Suprapubic skin (tissue), 4 donors: ENCODE measurements around the gene PTPRD. TPM values are rescaled to one million over a fixed set of nuclear protein-coding genes. Genes with fewer than 3 reads are reported as not detected.

Experiments
- DNase-seq, 2 donors: peaks; one replicate each; pipeline ENCODE4 v3.0.0-alpha.2; 2019; ENCODE audit warnings: low spot score in 2 of 2
- H3K27ac ChIP-seq: fragments of 200-600 bp; sonication (generic); one replicate; pipeline ENCODE4 v1.5.1; 2019
- H3K27me3 ChIP-seq: fragments of 200-600 bp; sonication (generic); one replicate; pipeline ENCODE4 v1.5.1; 2019
- H3K36me3 ChIP-seq: fragments of 200-600 bp; sonication (generic); one replicate; pipeline ENCODE4 v1.5.1; 2019
- H3K4me1 ChIP-seq: fragments of 200-600 bp; sonication (generic); one replicate; pipeline ENCODE4 v1.5.1; 2019
- H3K4me3 ChIP-seq: fragments of 200-600 bp; sonication (generic); one replicate; pipeline ENCODE4 v1.5.1; 2019; ENCODE audit warnings: mild to moderate bottlenecking
- H3K9me3 ChIP-seq: fragments of 200-600 bp; sonication (generic); one replicate; pipeline ENCODE4 v1.5.1; 2019
- CTCF ChIP-seq, 2 donors: fragments of 200-600 bp in 1 of 2; fragments of 450-650 bp in 1 of 2; sonication (generic) in 1 of 2; IDR thresholded peaks; one replicate each; pipeline ENCODE4 v1.5.1; 2016 to 2019; ENCODE audit warnings: antibody characterized with exemption in 2 of 2, mild to moderate bottlenecking in 1 of 2, moderate library complexity in 1 of 2
- EP300 ChIP-seq: sonication (generic); formaldehyde crosslinking; IDR thresholded peaks from one replicate; pipeline ENCODE4 v1.6.1; 2017; ENCODE audit warnings: antibody characterized with exemption
- POLR2A ChIP-seq, 2 donors: fragments of 450-650 bp; IDR thresholded peaks; one replicate each; pipeline ENCODE4 v1.6.1; 2017; ENCODE audit warnings: antibody characterized with exemption in 2 of 2, mild to moderate bottlenecking in 2 of 2, moderate library complexity in 2 of 2
- POLR2AphosphoS5 ChIP-seq, 3 donors: sonication (generic); formaldehyde crosslinking; IDR thresholded peaks; one replicate each; pipeline ENCODE4 v1.6.1; 2017; ENCODE audit warnings: antibody characterized with exemption in 3 of 3
- WGBS: methylation state at CpG from one replicate; pipeline ENCODE4 v1.1.5; 2018; 5-methylcytosine and 5-hydroxymethylcytosine counted together
- total RNA-seq, 4 donors: library from RNA; depleted of rRNA; stranded (reverse); fragments of >200 nt; gene quantifications; one replicate each; pipeline ENCODE4 v1.1.0, GENCODE V29; 2016

The PTPRD gene
- total RNA-seq, 4 donors from 2014 or later, result 0.49 to 3.3 (median 2.5) TPM

GRCh38 chr9:8868632-8869031 is 1744.2 kb downstream of the PTPRD start:
- WGBS, result 89% methylated on average over 1 of the region's 1 CpG
- TF ChIP-seq CTCF (IDR thresholded peaks at IDR 0.05) (no peak), POLR2A (IDR thresholded peaks at IDR 0.05) (no peak), POLR2AphosphoS5 (IDR thresholded peaks at IDR 0.05) (no peak), EP300 (no peak)
- Histone ChIP-seq H3K36me3 (no peaks in the 10 kb centered on the region), H3K9me3 (no peaks in the 10 kb centered on the region), H3K4me1 (no peaks in the 10 kb centered on the region), H3K27me3 (no peaks in the 10 kb centered on the region), H3K4me3 (no peak overlapping the region), H3K27ac (no peak overlapping the region)
- no peak for DNase-seq

GRCh38 chr9:8867148-8867547 is 1745.7 kb downstream of the PTPRD start:
- Histone ChIP-seq H3K27me3 (no peaks in the 10 kb centered on the region), H3K9me3 (no peaks in the 10 kb centered on the region), H3K36me3 (no peaks in the 10 kb centered on the region), H3K27ac (no peak overlapping the region), H3K4me1 (no peaks in the 10 kb centered on the region), H3K4me3 (no peak overlapping the region)
- 88% methylated on average over 1 of the region's 1 CpG for WGBS
- no peak for DNase-seq
- no peak for TF ChIP-seq POLR2A (IDR thresholded peaks at IDR 0.05)
- TF ChIP-seq POLR2AphosphoS5 (IDR thresholded peaks at IDR 0.05), result no peak
- no peak for TF ChIP-seq EP300
- no peak for TF ChIP-seq CTCF (IDR thresholded peaks at IDR 0.05)

- H3K9me3 ChIP-seq, result no peaks in the 10 kb centered on the region
- H3K4me1 ChIP-seq, result no peaks in the 10 kb centered on the region
- H3K27ac ChIP-seq, result no peak overlapping the region
- no peaks in the 10 kb centered on the region for H3K36me3 ChIP-seq
- 65% methylated on average over 3 of the region's 3 CpGs for WGBS
- DNase-seq, result no peak
- TF ChIP-seq POLR2AphosphoS5 (IDR thresholded peaks at IDR 0.05) (no peak), POLR2A (IDR thresholded peaks at IDR 0.05) (no peak), CTCF (IDR thresholded peaks at IDR 0.05) (no peak), EP300 (no peak)
- H3K4me3 ChIP-seq, result no peak overlapping the region
- H3K27me3 ChIP-seq, result no peaks in the 10 kb centered on the region
Measured at GRCh38 chr9:8864545-8864896, 1748.3 kb downstream of the PTPRD start.

- H3K4me1 ChIP-seq, result no peaks in the 10 kb centered on the region
- TF ChIP-seq POLR2AphosphoS5 (IDR thresholded peaks at IDR 0.05), result no peak
- TF ChIP-seq CTCF (IDR thresholded peaks at IDR 0.05), result no peak
- no peak for TF ChIP-seq POLR2A (IDR thresholded peaks at IDR 0.05)
- TF ChIP-seq EP300, result no peak
- DNase-seq, result no peak
- no peak overlapping the region for H3K4me3 ChIP-seq
- no peak overlapping the region for H3K27ac ChIP-seq
- H3K9me3 ChIP-seq, result no peaks in the 10 kb centered on the region
- peaks cover 4% of the 10 kb centered on the region for H3K27me3 ChIP-seq
- WGBS, result 78% methylated on average over 5 of the region's 5 CpGs
- H3K36me3 ChIP-seq, result no peaks in the 10 kb centered on the region
Measured at GRCh38 chr9:8863886-8864544, 1748.8 kb downstream of the PTPRD start.

- H3K4me3 ChIP-seq, result no peak overlapping the region
- DNase-seq, result no peak
- no peak overlapping the region for H3K27ac ChIP-seq
- H3K9me3 ChIP-seq, result no peaks in the 10 kb centered on the region
- no peaks in the 10 kb centered on the region for H3K36me3 ChIP-seq
- peaks cover 6% of the 10 kb centered on the region for H3K4me1 ChIP-seq
- H3K27me3 ChIP-seq, result peaks cover 14% of the 10 kb centered on the region
- 74% methylated on average over 3 of the region's 3 CpGs for WGBS
- TF ChIP-seq POLR2AphosphoS5 (IDR thresholded peaks at IDR 0.05), result no peak
- TF ChIP-seq CTCF (IDR thresholded peaks at IDR 0.05), result no peak
- TF ChIP-seq POLR2A (IDR thresholded peaks at IDR 0.05), result no peak
- TF ChIP-seq EP300, result no peak
Measured at GRCh38 chr9:8863069-8863468, 1749.7 kb downstream of the PTPRD start.
